HL-60 (cell line): ENCODE data around the gene SUPT6H.

Source experiments
- CTCF ChIP-seq: IDR thresholded peaks from one replicate; pipeline ENCODE4 v1.5.1; 2011; ENCODE audit warnings: low read length, control low read depth, inconsistent platforms; ENCODE audit not compliant: insufficient read depth
- POLR2AphosphoS5 ChIP-seq: IDR thresholded peaks from 2 replicates; pipeline ENCODE4 v1.6.1; 2012; ENCODE audit warnings: low read depth
- SPI1 ChIP-seq: IDR thresholded peaks from 2 replicates; pipeline ENCODE4 v1.6.1; 2012; ENCODE audit warnings: low read depth, mild to moderate bottlenecking, borderline replicate concordance

DNA sequence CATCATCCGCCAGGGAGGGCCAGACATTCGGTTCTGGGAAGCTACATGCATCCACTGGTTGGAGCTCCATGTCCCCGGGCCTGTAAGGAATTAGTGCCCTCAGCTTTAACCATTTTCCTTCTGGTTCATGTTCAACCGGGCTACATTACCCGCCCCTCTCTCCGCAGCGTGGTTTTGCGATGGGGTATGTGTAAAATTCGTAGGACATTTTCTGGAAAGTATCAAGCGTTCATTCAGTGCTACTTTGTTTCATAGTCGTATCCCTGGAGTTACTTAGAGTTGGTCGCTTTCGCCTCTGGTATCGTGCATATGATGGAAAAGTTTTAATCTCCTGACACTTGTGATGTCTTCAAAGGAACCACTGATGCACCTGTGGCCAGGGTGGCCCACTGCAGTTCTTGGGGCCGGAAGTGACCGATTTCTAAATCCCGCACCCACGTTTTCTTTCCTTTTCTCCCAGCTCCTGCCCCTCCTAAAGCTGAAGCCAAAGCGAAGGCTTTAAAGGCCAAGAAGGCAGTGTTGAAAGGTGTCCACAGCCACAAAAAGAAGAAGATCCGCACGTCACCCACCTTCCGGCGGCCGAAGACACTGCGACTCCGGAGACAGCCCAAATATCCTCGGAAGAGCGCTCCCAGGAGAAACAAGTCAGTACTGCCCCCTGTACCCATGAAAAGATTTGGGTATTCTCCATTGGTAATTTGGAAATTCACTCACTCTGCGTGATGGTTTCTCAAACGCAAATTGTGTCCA lies 58.4 kb downstream of the SUPT6H start:
- no peak for TF ChIP-seq CTCF
- no peak for TF ChIP-seq SPI1
- no peak; the same call in 1 of the 2 replicates for TF ChIP-seq POLR2AphosphoS5
